NT2/D1 (cell line): ENCODE data around the gene GRID2.

Source experiments
- SUZ12 ChIP-seq: IDR thresholded peaks from 2 replicates; pipeline ENCODE4 v1.6.1; 2011; ENCODE audit not compliant: insufficient read length, insufficient read depth; ENCODE audit errors: extremely low read depth
- YY1 ChIP-seq: IDR thresholded peaks from 2 replicates; pipeline ENCODE4 v1.6.1; 2011; ENCODE audit not compliant: insufficient read length, insufficient read depth
- ZNF274 ChIP-seq: IDR thresholded peaks from 2 replicates; pipeline ENCODE4 v1.6.1; 2011; ENCODE audit warnings: mild to moderate bottlenecking, low read depth, low read length

DNA sequence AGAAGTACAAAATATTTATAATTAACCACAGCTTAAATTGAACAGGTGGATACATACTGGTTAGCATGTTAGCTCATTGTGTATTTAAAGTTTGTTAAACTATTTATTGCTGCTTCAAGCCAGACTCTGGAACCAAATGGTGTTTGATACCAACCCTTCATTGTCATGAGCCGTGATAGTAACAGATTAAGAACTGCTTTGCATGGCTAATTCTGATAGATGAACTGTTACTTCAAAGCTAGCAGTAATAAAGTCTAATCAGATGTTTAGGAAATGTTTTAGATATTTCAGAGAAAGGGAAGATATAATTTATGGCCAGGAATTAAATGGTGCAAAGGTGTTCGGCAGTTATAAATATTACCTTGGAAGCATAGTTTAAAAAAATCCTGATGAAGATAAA, 848.7 kb downstream of the GRID2 start:
- TF ChIP-seq ZNF274 (no peak), YY1 (no peak), SUZ12 (no peak)
